K562 (cell line): ENCODE measurements around the gene SUMF2. TPM values are rescaled to one million over a fixed set of nuclear protein-coding genes. Genes with fewer than 3 reads are reported as not detected.

Experiments used
- CHAMP1 ChIP-seq: fragments of 450-650 bp; IDR thresholded peaks from 2 replicates; pipeline ENCODE4 v1.6.1; 2016; ENCODE audit warnings: mild to moderate bottlenecking
- COPS2 ChIP-seq: fragments of 450-650 bp; conservative IDR thresholded peaks from 2 replicates; pipeline ENCODE4 v1.6.1; 2016; ENCODE audit warnings: mild to moderate bottlenecking, moderate library complexity
- CREM ChIP-seq: IDR thresholded peaks from 2 replicates; pipeline ENCODE4 v1.6.1; 2014; ENCODE audit warnings: antibody characterized with exemption, low read depth
- FIP1L1 ChIP-seq: fragments of 200-400 bp; formaldehyde crosslinking; IDR thresholded peaks from 2 replicates; pipeline ENCODE4 v1.6.1; 2018; ENCODE audit warnings: mild to moderate bottlenecking, low read depth, low read length; ENCODE audit not compliant: poor library complexity, severe bottlenecking
- FOS ChIP-seq: IDR thresholded peaks from 3 replicates; pipeline ENCODE4 v1.6.1; 2011; ENCODE audit not compliant: insufficient read length; ENCODE audit errors: extremely low read depth
- FOXJ3 ChIP-seq: sonication (generic); formaldehyde crosslinking; IDR thresholded peaks from 2 replicates; pipeline ENCODE4 v1.4.0; 2020; ENCODE audit warnings: mild to moderate bottlenecking, missing genetic modification reagents
- GABPB1 ChIP-seq: sonication (generic); formaldehyde crosslinking; IDR thresholded peaks from 2 replicates; pipeline ENCODE4 v1.8.0; 2022; ENCODE audit warnings: mild to moderate bottlenecking, missing genetic modification reagents
- HNRNPL ChIP-seq: fragments of 200-400 bp; formaldehyde crosslinking; IDR thresholded peaks from 2 replicates; pipeline ENCODE4 v1.6.1; 2017; ENCODE audit warnings: low read depth, mild to moderate bottlenecking, low read length
- MYC ChIP-seq, 2 experiments: fragments of 250-450 bp in 1 of 2; sonication (Bioruptor Pico) in 1 of 2; IDR thresholded peaks; 2 replicates each; pipeline versions ENCODE4 v1.5.1 to v1.6.1; 2012 to 2021; ENCODE audit warnings: low read depth in 2 of 2, borderline replicate concordance in 1 of 2, improper control_type of control experiment in 1 of 2, low read length in 1 of 2, mild to moderate bottlenecking in 1 of 2, moderate library complexity in 1 of 2
- NRF1 ChIP-seq, 2 experiments: fragments of 450-650 bp; IDR thresholded peaks in 1 of 2; conservative IDR thresholded peaks in 1 of 2; 2 replicates each; pipeline ENCODE4 v1.6.1; 2014; ENCODE audit warnings: mild to moderate bottlenecking in 2 of 2
- PHB ChIP-seq: fragments of 250-450 bp; sonication (Bioruptor Pico); IDR thresholded peaks from 2 replicates; pipeline ENCODE4 v1.5.0; 2021
- PHF8 ChIP-seq: fragments of 200-600 bp; sonication (generic); IDR thresholded peaks from 2 replicates; pipeline ENCODE4 v1.6.1; 2012; ENCODE audit warnings: mixed run types, mild to moderate bottlenecking, inconsistent platforms, low read length, moderate library complexity, borderline replicate concordance
- POLR2AphosphoS2 ChIP-seq: IDR thresholded peaks from 2 replicates; pipeline ENCODE4 v1.6.1; 2012; ENCODE audit warnings: low read length, improper control_type of control experiment
- POU5F1 ChIP-seq: fragments of 150-350 bp; IDR thresholded peaks from 2 replicates; pipeline ENCODE4 v1.6.1; 2014; ENCODE audit warnings: borderline replicate concordance, low read length, low read depth, mild to moderate bottlenecking; ENCODE audit not compliant: partially characterized antibody
- PTRF ChIP-seq: fragments of 450-650 bp; IDR thresholded peaks from 2 replicates; pipeline ENCODE4 v1.6.1; 2016; ENCODE audit warnings: mild to moderate bottlenecking, missing genetic modification characterization, missing compliant biosample characterization
- PTTG1 ChIP-seq: fragments of 450-650 bp; IDR thresholded peaks from 2 replicates; pipeline ENCODE4 v1.6.1; 2016; ENCODE audit warnings: low read depth, mild to moderate bottlenecking, missing genetic modification characterization, missing compliant biosample characterization
- RBBP5 ChIP-seq: fragments of 200-600 bp; sonication (generic); IDR thresholded peaks from 2 replicates; pipeline ENCODE4 v1.6.1; 2012; ENCODE audit warnings: borderline replicate concordance, mild to moderate bottlenecking, low read length, control low read depth, inconsistent platforms; ENCODE audit not compliant: insufficient read depth, poor library complexity, severe bottlenecking
- RBFOX2 ChIP-seq: fragments of 200-400 bp; formaldehyde crosslinking; IDR thresholded peaks from 2 replicates; pipeline ENCODE4 v1.6.1; 2017; ENCODE audit warnings: low read depth, mild to moderate bottlenecking, low read length, moderate library complexity
- ZBTB17 ChIP-seq: fragments of 450-650 bp; formaldehyde crosslinking; IDR thresholded peaks from 2 replicates; pipeline ENCODE4 v1.4.0; 2020; ENCODE audit warnings: mild to moderate bottlenecking
- ZFX ChIP-seq: sonication (generic); formaldehyde crosslinking; IDR thresholded peaks from 2 replicates; pipeline ENCODE4 v1.8.0; 2022; ENCODE audit warnings: mild to moderate bottlenecking, missing genetic modification reagents, moderate library complexity
- ZNF24 ChIP-seq: fragments of 450-650 bp; IDR thresholded peaks from 2 replicates; pipeline ENCODE4 v1.6.1; 2016
- ZNF311 ChIP-seq: fragments of 250-450 bp; sonication (Bioruptor Pico); IDR thresholded peaks from 2 replicates; pipeline ENCODE4 v1.4.0; 2020; ENCODE audit warnings: mild to moderate bottlenecking, moderate library complexity
- ZNF551 ChIP-seq: fragments of 250-450 bp; sonication (Bioruptor Pico); IDR thresholded peaks from 2 replicates; pipeline ENCODE4 v1.5.0; 2021; ENCODE audit warnings: mild to moderate bottlenecking, moderate library complexity
- ZNF764 ChIP-seq: fragments of 250-450 bp; sonication (Bioruptor Pico); IDR thresholded peaks from 2 replicates; pipeline ENCODE4 v1.4.0; 2020; ENCODE audit warnings: low read depth, mild to moderate bottlenecking, moderate library complexity
- ZNF79 ChIP-seq: fragments of 250-450 bp; sonication (Bioruptor Pico); IDR thresholded peaks from 2 replicates; pipeline ENCODE4 v1.4.0; 2020; ENCODE audit warnings: low read depth, mild to moderate bottlenecking, moderate library complexity
- polyA plus RNA-seq, 8 experiments: library from polyadenylated mRNA; depleted of rRNA in 4 of 8; stranded (reverse) in 5 of 8; unstranded in 3 of 8; fragments of >200 nt; fragmentation: Nextera tagmentation in 2 of 8; fragmentation: Illumina TruSeq in 1 of 8; extraction: Ambion mirVana in 2 of 8; extraction: Trizol in 1 of 8; gene quantifications; 2 replicates each; pipeline versions ENCODE4 v1.2.1 to v1.2.3, GENCODE V29; 2011 to 2014; ENCODE audit warnings: inconsistent platforms in 1 of 8, missing spikeins in 1 of 8
- total RNA-seq, 7 experiments: library from RNA; depleted of rRNA in 6 of 7; stranded (reverse); fragments of >200 nt in 6 of 7; fragmentation: Illumina TruSeq in 2 of 7; extraction: Trizol in 2 of 7; gene quantifications; 2 replicates each; pipeline versions ENCODE4 v1.2.1 to v1.2.3, GENCODE V29; 2011 to 2021; ENCODE audit warnings: low replicate concordance in 1 of 7
- TF ChIP-seq, protein P1 (sequence below): fragments of 200-800 bp; sonication (Bioruptor generic); IDR thresholded peaks from 2 replicates; pipeline ENCODE4 v1.6.1; 2017; ENCODE audit warnings: missing genetic modification characterization, missing compliant biosample characterization

The SUMF2 gene
- total and polyA plus RNA-seq, 9 of the 15 experiments (the other 6 are each of a cell fraction or from before 2014, with no cell fraction given): 39.0 to 113 (median 67.7) TPM

GRCh38 chr7:56063882-56064625 lies at the start of gene SUMF2 (continued):
- TF ChIP-seq ZBTB17 (CRISPR knock-in tag): peak; percentile 80; the same call in 1 of the 2 replicates
- TF ChIP-seq RBFOX2: peak; percentile 97
- TF ChIP-seq FOS: no peak
- peak; percentile 71 for TF ChIP-seq POU5F1
- TF ChIP-seq, protein P1, sequence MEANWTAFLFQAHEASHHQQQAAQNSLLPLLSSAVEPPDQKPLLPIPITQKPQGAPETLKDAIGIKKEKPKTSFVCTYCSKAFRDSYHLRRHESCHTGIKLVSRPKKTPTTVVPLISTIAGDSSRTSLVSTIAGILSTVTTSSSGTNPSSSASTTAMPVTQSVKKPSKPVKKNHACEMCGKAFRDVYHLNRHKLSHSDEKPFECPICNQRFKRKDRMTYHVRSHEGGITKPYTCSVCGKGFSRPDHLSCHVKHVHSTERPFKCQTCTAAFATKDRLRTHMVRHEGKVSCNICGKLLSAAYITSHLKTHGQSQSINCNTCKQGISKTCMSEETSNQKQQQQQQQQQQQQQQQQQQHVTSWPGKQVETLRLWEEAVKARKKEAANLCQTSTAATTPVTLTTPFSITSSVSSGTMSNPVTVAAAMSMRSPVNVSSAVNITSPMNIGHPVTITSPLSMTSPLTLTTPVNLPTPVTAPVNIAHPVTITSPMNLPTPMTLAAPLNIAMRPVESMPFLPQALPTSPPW: peak; percentile 35; the same call in 1 of the 2 replicates
- TF ChIP-seq ZNF551 (CRISPR knock-in tag): 0 out of 2 replicates have a peak, but pooled peaks have one; percentile 40
- peak; percentile 89 for TF ChIP-seq PHF8
- no peak for TF ChIP-seq FOXJ3 (CRISPR knock-in tag)
- no peak for TF ChIP-seq CHAMP1
- TF ChIP-seq POLR2AphosphoS2: peak; percentile 99
- no peak for TF ChIP-seq PTTG1
- TF ChIP-seq ZFX: peak; percentile 86
- no peak for TF ChIP-seq PTRF (tag)
- TF ChIP-seq GABPB1 (CRISPR knock-in tag): no peak
- peak; percentile 60 for TF ChIP-seq CREM
- TF ChIP-seq ZNF24: 0 out of 2 replicates have a peak, but pooled peaks have one; percentile 8
- TF ChIP-seq MYC (IDR thresholded peaks at IDR 0.05; ENCODE audit: low read depth, low read length): peak; percentile 93
- TF ChIP-seq MYC (CRISPR knock-in tag; IDR thresholded peaks at IDR 0.05; ENCODE audit: borderline replicate concordance, low read depth): peak; percentile 87
- TF ChIP-seq NRF1 (conservative IDR thresholded peaks at IDR 0.05 in 1 of 2, IDR thresholded peaks at IDR 0.05 in 1 of 2): peak; percentile 99
- TF ChIP-seq HNRNPL: no peak
- TF ChIP-seq ZNF311: no peak
- TF ChIP-seq PHB (CRISPR knock-in tag): peak; percentile 82; the same call in 1 of the 2 replicates
- TF ChIP-seq FIP1L1: peak; percentile 94
- TF ChIP-seq RBBP5: peak; percentile 65
- 0 out of 2 replicates have a peak, but pooled peaks have one; percentile 8 for TF ChIP-seq ZNF764 (CRISPR knock-in tag)
- no peak for TF ChIP-seq COPS2
- no peak for TF ChIP-seq ZNF79 (CRISPR knock-in tag)
